H1 (cell line): ENCODE data around the gene UBE2E1. TPM values are rescaled to one million over a fixed set of nuclear protein-coding genes. Genes with fewer than 3 reads are reported as not detected.

ENCODE experiments used
- CTCF ChIA-PET: fragments of 300-600 bp; sonication (Branson Sonifier 250); formaldehyde crosslinking; loops from one replicate; lab custom pipeline; 2021; ENCODE audit not compliant: partially characterized antibody; lab: Charles Lee
- POLR2A ChIA-PET: fragments of 300-600 bp; sonication (Branson Sonifier 250); formaldehyde crosslinking; loops from one replicate; lab custom pipeline; 2021; ENCODE audit warnings: inconsistent platforms; ENCODE audit not compliant: partially characterized antibody; lab: Charles Lee
- DNase-seq, 2 experiments: peaks; one replicate each; pipeline versions ENCODE4 v3.0.0 to v3.0.0-alpha.2; 2010 to 2022; ENCODE audit warnings: low spot score in 2 of 2, low read depth in 1 of 2, mixed read lengths in 1 of 2
- FAIRE-seq: peaks from 2 replicates; lab custom pipeline; 2011; peaks lifted over from hg19 to GRCh38; lab: Jason Lieb, UNC
- H2AFZ ChIP-seq: 2 replicates; pipeline ENCODE4 v1.8.1; 2012; ENCODE audit warnings: low read length, inconsistent platforms
- H2AK5ac ChIP-seq: 2 replicates; pipeline ENCODE4 v1.6.1; 2013; ENCODE audit warnings: low read depth, low read length
- H2BK120ac ChIP-seq: replicated peaks from 2 replicates; pipeline ENCODE3; 2013; ENCODE audit warnings: low read depth, low read length, inconsistent platforms
- H2BK12ac ChIP-seq: 2 replicates; pipeline ENCODE4 v1.6.1; 2013; ENCODE audit warnings: low read depth, low read length
- H2BK15ac ChIP-seq: 2 replicates; pipeline ENCODE4 v1.6.1; 2013; ENCODE audit warnings: low read length
- H2BK20ac ChIP-seq: 2 replicates; pipeline ENCODE4 v1.6.1; 2013; ENCODE audit warnings: low read length
- H2BK5ac ChIP-seq: 2 replicates; pipeline ENCODE4 v1.6.1; 2013; ENCODE audit warnings: low read depth, low read length
- H3K14ac ChIP-seq: 2 replicates; pipeline ENCODE4 v1.6.1; 2013; ENCODE audit warnings: inconsistent platforms; ENCODE audit not compliant: insufficient read length
- H3K18ac ChIP-seq: 2 replicates; pipeline ENCODE4 v1.6.1; 2013; ENCODE audit warnings: low read length; ENCODE audit errors: extremely low read depth
- H3K23ac ChIP-seq: 2 replicates; pipeline ENCODE4 v1.6.1; 2013; ENCODE audit warnings: inconsistent platforms; ENCODE audit not compliant: insufficient read length
- H3K23me2 ChIP-seq: 2 replicates; pipeline ENCODE4 v1.6.1; 2013; ENCODE audit warnings: low read depth, low read length
- H3K27ac ChIP-seq: 2 replicates; pipeline ENCODE4 v1.6.1; 2011; ENCODE audit warnings: low read depth, low read length, inconsistent platforms
- H3K27me3 ChIP-seq, 4 experiments: replicated peaks in 1 of 4; 1 replicate in 1 of 4; 2 replicates in 3 of 4; pipeline versions ENCODE4 v1.6.1 to v1.8.1; 2011 to 2013; ENCODE audit warnings: low read length in 3 of 4, mild to moderate bottlenecking in 3 of 4, inconsistent platforms in 2 of 4, mixed read lengths in 2 of 4, moderate library complexity in 1 of 4; ENCODE audit not compliant: control insufficient read depth in 3 of 4, insufficient read depth in 3 of 4; ENCODE audit errors: extremely low read depth in 1 of 4
- H3K36me3 ChIP-seq, 4 experiments: 2 replicates each; pipeline versions ENCODE4 v1.6.1 to v1.8.1; 2011 to 2013; ENCODE audit warnings: mild to moderate bottlenecking in 4 of 4, low read length in 3 of 4, moderate library complexity in 2 of 4, control low read depth in 1 of 4, inconsistent platforms in 1 of 4; ENCODE audit not compliant: insufficient read depth in 4 of 4, control insufficient read depth in 2 of 4
- H3K4ac ChIP-seq: replicated peaks from 2 replicates; pipeline ENCODE3; 2013; ENCODE audit warnings: low read length, low read depth, mixed read lengths, inconsistent platforms; ENCODE audit not compliant: insufficient read length
- H3K4me1 ChIP-seq, 4 experiments: replicated peaks in 1 of 4; 1 replicate in 1 of 4; 2 replicates in 3 of 4; pipeline versions ENCODE4 v1.6.1 to v1.8.1; 2011 to 2013; ENCODE audit warnings: low read length in 3 of 4, inconsistent platforms in 2 of 4, mixed read lengths in 1 of 4; ENCODE audit not compliant: insufficient read depth in 4 of 4, control insufficient read depth in 3 of 4
- H3K4me2 ChIP-seq, 2 experiments: 2 replicates each; pipeline versions ENCODE4 v1.6.1 to v1.8.1; 2011 to 2013; ENCODE audit warnings: low read depth in 2 of 2, low read length in 2 of 2, control low read depth in 1 of 2, inconsistent platforms in 1 of 2, mild to moderate bottlenecking in 1 of 2; ENCODE audit not compliant: insufficient read depth in 1 of 2
- H3K4me3 ChIP-seq, 4 experiments: fragments of 200-600, 300-600 bp in 1 of 4; sonication (generic), shearing (Covaris generic), sonication (Bioruptor Twin) in 1 of 4; 2 replicates each; pipeline versions ENCODE4 v1.5.1 to v1.8.1; 2011 to 2016; ENCODE audit warnings: low read length in 4 of 4, low read depth in 3 of 4, control low read depth in 2 of 4, inconsistent platforms in 2 of 4, mild to moderate bottlenecking in 2 of 4, mixed read lengths in 1 of 4, moderate library complexity in 1 of 4; ENCODE audit not compliant: insufficient read depth in 2 of 4; ENCODE audit errors: extremely low read depth in 1 of 4
- H3K56ac ChIP-seq: replicated peaks from 2 replicates; pipeline ENCODE3; 2013; ENCODE audit warnings: low read depth, mild to moderate bottlenecking, mixed read lengths, low read length, inconsistent platforms; ENCODE audit not compliant: insufficient read length
- H3K79me1 ChIP-seq: 2 replicates; pipeline ENCODE4 v1.6.1; 2013; ENCODE audit warnings: low read depth, low read length, control low read depth
- H3K79me2 ChIP-seq, 2 experiments: 2 replicates each; pipeline versions ENCODE4 v1.6.1 to v1.8.1; 2012 to 2013; ENCODE audit warnings: low read length in 2 of 2, mild to moderate bottlenecking in 2 of 2, inconsistent platforms in 1 of 2; ENCODE audit not compliant: insufficient read depth in 2 of 2, control insufficient read depth in 1 of 2
- H3K9ac ChIP-seq, 4 experiments: replicated peaks in 1 of 4; 1 replicate in 1 of 4; 2 replicates in 3 of 4; pipeline versions ENCODE4 v1.6.1 to v1.8.1; 2011 to 2013; ENCODE audit warnings: low read depth in 3 of 4, low read length in 3 of 4, control low read depth in 2 of 4, mild to moderate bottlenecking in 2 of 4, moderate library complexity in 2 of 4, inconsistent platforms in 1 of 4; ENCODE audit errors: extremely low read depth in 1 of 4
- H3K9me3 ChIP-seq, 2 experiments: 2 replicates each; pipeline versions ENCODE4 v1.6.1 to v1.8.1; 2012 to 2013; ENCODE audit warnings: mild to moderate bottlenecking in 2 of 2, moderate library complexity in 2 of 2, control low read depth in 1 of 2, inconsistent platforms in 1 of 2, low read depth in 1 of 2, low read length in 1 of 2, mixed read lengths in 1 of 2; ENCODE audit not compliant: insufficient read depth in 2 of 2
- H4K20me1 ChIP-seq, 2 experiments: replicated peaks in 1 of 2; 2 replicates each; pipeline versions ENCODE3 to v1.8.1; 2011 to 2013; ENCODE audit warnings: inconsistent platforms in 2 of 2, low read length in 2 of 2, mild to moderate bottlenecking in 1 of 2; ENCODE audit not compliant: insufficient read depth in 2 of 2, control insufficient read depth in 1 of 2
- H4K5ac ChIP-seq: 2 replicates; pipeline ENCODE4 v1.6.1; 2013; ENCODE audit warnings: low read length, low read depth, mixed read lengths, inconsistent platforms; ENCODE audit not compliant: insufficient read length
- H4K8ac ChIP-seq: 2 replicates; pipeline ENCODE4 v1.8.0; 2013; ENCODE audit warnings: mild to moderate bottlenecking, moderate library complexity, low read length, inconsistent platforms; ENCODE audit not compliant: insufficient read depth; ENCODE audit errors: extremely low read depth
- H4K91ac ChIP-seq: replicated peaks from 2 replicates; pipeline ENCODE3; 2013; ENCODE audit warnings: low read length, mixed read lengths, inconsistent platforms; ENCODE audit not compliant: insufficient read length
- HDAC2 ChIP-seq, 2 experiments: fragments of 300-600 bp in 1 of 2; sonication (generic) in 1 of 2; IDR thresholded peaks; 2 replicates each; pipeline ENCODE4 v1.6.1; 2011 to 2012; ENCODE audit warnings: low read depth in 2 of 2, low read length in 2 of 2, mild to moderate bottlenecking in 2 of 2, moderate library complexity in 2 of 2, borderline replicate concordance in 1 of 2, inconsistent platforms in 1 of 2
- WGBS, 2 experiments: shearing (Covaris generic) in 1 of 2; methylation state at CpG; one replicate each; pipeline versions ENCODE4 v1.1.6 to v1.1.7; 2013 to 2015; ENCODE audit warnings: low lambda C conversion rate in 2 of 2, mixed read lengths in 2 of 2, inconsistent platforms in 1 of 2, low coverage in 1 of 2, missing lambda C conversion rate in 1 of 2; ENCODE audit not compliant: insufficient replicate concordance in 2 of 2, insufficient coverage in 1 of 2, insufficient read length in 1 of 2; ENCODE audit errors: extremely low coverage in 1 of 2, missing lambda C conversion rate in 1 of 2; 5-methylcytosine and 5-hydroxymethylcytosine counted together
- polyA plus RNA-seq, 7 experiments: library from polyadenylated mRNA; depleted of rRNA in 3 of 7; stranded (reverse) in 5 of 7; unstranded in 2 of 7; fragments of >200 nt in 5 of 7; fragments of 200-250 nt in 2 of 7; gene quantifications; 1 replicate in 5 of 7; 2 replicates in 1 of 7; 4 replicates in 1 of 7; pipeline versions ENCODE4 v1.2.1 to v1.2.3, GENCODE V29; 2011 to 2013; ENCODE audit warnings: missing spikeins in 2 of 7, mixed read lengths in 2 of 7
- total RNA-seq: library from RNA; stranded (reverse); fragmentation: NEBNext Ultra II Directional; extraction: Animal tissue kit (Norgen Biotek cat#: 25700); gene quantifications from 2 replicates; pipeline ENCODE4 v1.2.1, GENCODE V29; 2021
- TF ChIP-seq, protein P1 (sequence below), 3 experiments: IDR thresholded peaks; 1 replicate in 2 of 3; 2 replicates in 1 of 3; pipeline versions ENCODE4 v1.5.1 to v1.6.1; 2011; ENCODE audit warnings: low read length in 3 of 3, mild to moderate bottlenecking in 3 of 3, inconsistent platforms in 2 of 3, low read depth in 1 of 3, moderate library complexity in 1 of 3; ENCODE audit not compliant: insufficient read depth in 1 of 3; ENCODE audit errors: control extremely low read depth in 1 of 3

The UBE2E1 gene
- total and polyA plus RNA-seq, 2 of the 8 experiments (the other 6 are each of a cell fraction or from before 2014, with no cell fraction given), result 109 to 141 TPM

GRCh38 chr3:23767546-23767945, 38.2 kb upstream of the UBE2E1 start:
- Histone ChIP-seq H2BK120ac (no peak overlapping the region), H4K5ac (no peak overlapping the region), H3K27me3 (no peaks in the 10 kb centered on the region), H3K36me3 (no peaks in the 10 kb centered on the region), H2BK12ac (no peak overlapping the region), H3K23ac (no peak overlapping the region), H3K4me2 (no peak overlapping the region), H3K79me2 (no peaks in the 10 kb centered on the region), H3K4me1 (peaks cover 0 to 9% (median 1%) of the 10 kb centered on the region in 4 experiments; a peak in 2 of 7 replicates), H3K14ac (no peak overlapping the region), H2AFZ (no peak overlapping the region), H3K9ac (no peak overlapping the region), H2BK5ac (no peak overlapping the region), H3K9me3 (no peaks in the 10 kb centered on the region), H3K4me3 (no peak overlapping the region), H3K56ac (no peak overlapping the region), H3K18ac (no peak overlapping the region), H3K27ac (no peak overlapping the region), H4K91ac (no peak overlapping the region), H3K79me1 (no peaks in the 10 kb centered on the region), H4K8ac (no peak overlapping the region), H3K23me2 (no peaks in the 10 kb centered on the region), H4K20me1 (no peaks in the 10 kb centered on the region), H3K4ac (no peak overlapping the region), H2AK5ac (no peak overlapping the region), H2BK15ac (no peak overlapping the region), H2BK20ac (no peak overlapping the region)
- DNase-seq (no peak), FAIRE-seq (no peak)
- ChIA-PET CTCF (interaction anchor here (0.9 kb wide), 1 partner anchor 36 kb away, joined by 3 read pairs; no protein-coding TSS in a partner anchor), POLR2A (interaction anchor here (1.1 kb wide), 1 partner anchor 149 kb away, joined by 4 read pairs; the partner anchor contains the start of genes NKIRAS1 and RPL15)
- TF ChIP-seq, protein P1, sequence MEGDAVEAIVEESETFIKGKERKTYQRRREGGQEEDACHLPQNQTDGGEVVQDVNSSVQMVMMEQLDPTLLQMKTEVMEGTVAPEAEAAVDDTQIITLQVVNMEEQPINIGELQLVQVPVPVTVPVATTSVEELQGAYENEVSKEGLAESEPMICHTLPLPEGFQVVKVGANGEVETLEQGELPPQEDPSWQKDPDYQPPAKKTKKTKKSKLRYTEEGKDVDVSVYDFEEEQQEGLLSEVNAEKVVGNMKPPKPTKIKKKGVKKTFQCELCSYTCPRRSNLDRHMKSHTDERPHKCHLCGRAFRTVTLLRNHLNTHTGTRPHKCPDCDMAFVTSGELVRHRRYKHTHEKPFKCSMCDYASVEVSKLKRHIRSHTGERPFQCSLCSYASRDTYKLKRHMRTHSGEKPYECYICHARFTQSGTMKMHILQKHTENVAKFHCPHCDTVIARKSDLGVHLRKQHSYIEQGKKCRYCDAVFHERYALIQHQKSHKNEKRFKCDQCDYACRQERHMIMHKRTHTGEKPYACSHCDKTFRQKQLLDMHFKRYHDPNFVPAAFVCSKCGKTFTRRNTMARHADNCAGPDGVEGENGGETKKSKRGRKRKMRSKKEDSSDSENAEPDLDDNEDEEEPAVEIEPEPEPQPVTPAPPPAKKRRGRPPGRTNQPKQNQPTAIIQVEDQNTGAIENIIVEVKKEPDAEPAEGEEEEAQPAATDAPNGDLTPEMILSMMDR (IDR thresholded peaks at IDR 0.05; ENCODE audit: control extremely low read depth in 1 of 3, insufficient read depth in 1 of 3, low read depth in 1 of 3, low read length in 3 of 3), result no peak
- TF ChIP-seq HDAC2 (IDR thresholded peaks at IDR 0.05; ENCODE audit: borderline replicate concordance in 1 of 2, low read depth in 2 of 2, low read length in 2 of 2), result no peak
- WGBS, 2 experiments, result 77% methylated on average over 2 of the region's 2 CpGs; no CpG with 5 or more reads in 1 of the 2 experiments
